Mesenteric fat pad (tissue), 1 donor: ENCODE data around the gene IRAK1. TPM values are rescaled to one million over a fixed set of nuclear protein-coding genes. Genes with fewer than 3 reads are reported as not detected.

Experiments
- microRNA-seq: library from miRNA; unstranded; fragments of <30 nt; microRNA quantifications from one replicate; pipeline ENCODE4 v1.2.0, GENCODE V29; 2020; ENCODE audit warnings: borderline number of aligned reads
- total RNA-seq: library from RNA; stranded (reverse); fragmentation: NEBNext Ultra II Directional; extraction: Animal tissue kit (Norgen Biotek cat#: 25700); gene quantifications from one replicate; pipeline ENCODE4 v1.2.1, GENCODE V29; 2021
- donor health status: DM: yes; HTN: yes; CAD: no.

Gene IRAK1
- total RNA-seq, 1 donor from 2014 or later: 167 TPM

Small RNA genes within 50 kb of the gene (microRNA-seq; reads per million reads assigned to microRNA genes)
- gene MIR3202-1 (not detected), gene MIR3202-2 (not detected), gene MIR718 (not detected)

Other genes with a start within 250 kb of the IRAK1 start
- 0.74 TPM for gene SRPK3, start 238.9 kb downstream of the IRAK1 start, total RNA-seq
- 57.4 TPM for gene IDH3G, start 225.5 kb downstream of the IRAK1 start, total RNA-seq
- 191 TPM for gene SSR4, start 225.2 kb downstream of the IRAK1 start, total RNA-seq
- 2.5 TPM for gene PDZD4, start 189.4 kb downstream of the IRAK1 start, total RNA-seq
- gene L1CAM, start 133.7 kb downstream of the IRAK1 start, total RNA-seq: 2.4 TPM
- 7.2 TPM for gene AVPR2, start 115.2 kb downstream of the IRAK1 start, total RNA-seq
- gene ARHGAP4, start 93.6 kb downstream of the IRAK1 start, total RNA-seq: 43.0 TPM
- gene NAA10, start 84.9 kb downstream of the IRAK1 start, total RNA-seq: 118 TPM
- 34.5 TPM for gene RENBP, start 75.3 kb downstream of the IRAK1 start, total RNA-seq
- gene HCFC1, start 48.1 kb downstream of the IRAK1 start, total RNA-seq: 45.3 TPM
- gene TMEM187, start 47.1 kb downstream of the IRAK1 start, total RNA-seq: 8.7 TPM
- gene MECP2, start 77.8 kb upstream of the IRAK1 start, total RNA-seq: 65.5 TPM
- gene OPN1LW, start 124.3 kb upstream of the IRAK1 start, total RNA-seq: not detected
- gene OPN1MW, start 162.7 kb upstream of the IRAK1 start, total RNA-seq: not detected
- gene OPN1MW2, start 199.9 kb upstream of the IRAK1 start, total RNA-seq: not detected
- gene OPN1MW3, start 237.7 kb upstream of the IRAK1 start, total RNA-seq: not detected